KG1 (cell line): ENCODE measurements around the gene ACAP3.
A peak's percentile ranks its signal among the peaks of the same experiment; 100 is the strongest.

ENCODE experiments used
- DNase-seq: peaks from one replicate; lab custom pipeline; 2025; lab: John Stamatoyannopoulos, UW

Gene ACAP3

GRCh38 chr1:1285102-1285571 is 22.6 kb downstream of the ACAP3 start:
- no peak for DNase-seq

DNA sequence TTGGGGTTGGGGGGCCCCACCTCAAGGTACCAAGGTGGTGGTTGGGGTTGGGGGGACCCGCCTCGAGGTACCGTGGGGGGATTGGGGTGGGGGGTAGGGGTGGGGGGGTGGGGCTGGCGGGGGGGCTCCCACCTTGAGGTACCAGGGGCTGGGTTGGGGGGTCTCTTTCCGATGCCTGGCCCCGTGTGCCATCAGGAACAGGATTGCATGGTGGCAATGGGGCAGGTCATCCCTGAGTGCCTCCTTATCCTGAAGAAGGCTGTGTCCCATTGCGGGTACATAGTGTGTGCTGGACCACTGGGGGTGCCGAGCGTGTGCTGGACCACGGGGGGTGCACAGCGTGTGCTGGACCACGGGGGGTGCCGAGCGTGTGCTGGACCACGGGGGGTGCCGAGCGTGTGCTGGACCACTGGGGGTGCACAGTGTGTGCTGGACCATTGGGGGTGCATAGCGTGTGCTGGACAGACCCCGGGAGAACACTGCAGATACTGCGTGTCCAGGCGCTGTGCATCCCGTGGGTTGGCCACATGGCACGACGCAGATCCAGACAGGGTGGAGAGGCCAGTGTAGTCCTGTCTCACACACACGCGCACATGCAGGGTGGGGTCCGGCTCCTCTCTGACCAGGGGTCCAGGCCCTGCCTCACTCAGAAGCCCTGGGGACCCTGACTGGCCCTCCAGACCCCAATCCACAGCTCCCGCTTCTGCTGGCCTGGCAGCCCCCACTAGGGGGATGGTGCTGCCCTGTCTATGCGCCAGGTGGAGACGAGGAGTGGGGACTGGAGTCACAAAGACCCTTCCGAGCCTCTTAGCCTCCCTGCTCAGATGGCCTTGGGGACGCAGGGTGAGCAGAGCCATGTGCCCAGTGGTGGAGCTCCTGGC is 23.3 kb downstream of the ACAP3 start:
- DNase-seq = no peak

GRCh38 chr1:1283821-1284220 is 23.9 kb downstream of the ACAP3 start:
- no peak for DNase-seq

DNA sequence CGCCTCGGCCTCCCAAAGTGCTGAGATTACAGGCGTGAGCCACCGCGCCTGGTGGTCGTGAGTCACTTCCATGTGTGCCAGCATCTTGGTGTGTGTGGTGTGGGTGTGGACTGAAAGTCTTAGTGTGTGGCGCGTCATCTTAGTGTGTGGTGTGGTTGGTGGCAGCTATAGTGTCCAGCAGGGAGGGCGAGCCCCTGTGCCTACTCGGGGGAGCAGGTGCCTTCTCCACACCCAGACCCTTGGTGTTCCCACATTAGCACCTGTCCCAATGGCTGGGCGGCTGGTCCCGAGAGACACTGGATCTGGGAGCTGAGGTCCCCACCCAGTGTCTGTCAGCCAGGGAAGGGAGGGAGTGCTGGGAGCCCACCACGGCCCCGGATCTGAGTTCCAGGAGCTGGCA is 24.7 kb downstream of the ACAP3 start:
- DNase-seq = no peak

DNA sequence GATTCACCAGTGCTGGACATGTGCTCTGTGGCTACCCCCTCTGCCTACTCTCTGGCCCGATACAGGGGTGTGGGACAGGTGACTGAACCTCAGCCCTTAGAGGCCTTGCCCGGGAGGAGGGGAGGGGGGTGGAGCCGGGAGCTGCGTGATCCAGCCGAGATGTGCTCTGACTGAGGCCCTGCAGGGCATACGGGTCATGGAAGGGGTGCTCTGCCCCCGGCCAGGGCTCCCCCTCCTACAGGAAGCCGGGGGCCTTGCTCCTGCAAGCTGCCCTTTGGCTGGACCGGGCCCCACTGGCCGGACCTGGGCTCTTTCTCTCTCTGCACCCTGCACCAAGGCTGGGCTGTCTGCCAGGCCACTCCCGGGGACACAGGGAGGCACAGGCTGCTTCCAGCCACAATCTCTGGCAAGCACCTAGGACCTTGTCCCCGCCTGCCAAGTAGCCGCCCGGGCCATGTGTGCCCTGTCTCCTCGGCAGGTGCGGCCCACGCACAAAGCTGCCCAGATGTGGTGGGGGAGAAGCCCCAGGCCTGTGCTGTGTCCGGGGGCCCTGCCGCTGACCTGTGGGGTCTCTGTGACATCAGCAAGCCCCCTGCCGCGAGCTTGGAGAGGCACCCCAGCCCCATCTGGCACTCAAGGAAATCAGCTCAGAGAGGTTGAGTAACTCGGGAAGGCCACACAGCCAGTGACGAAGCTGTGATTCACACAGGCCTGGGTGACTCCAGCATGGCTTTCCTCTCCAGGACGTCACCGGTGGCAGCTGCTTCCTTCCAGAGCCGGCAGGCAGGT is 26.0 kb downstream of the ACAP3 start:
- no peak for DNase-seq

- no peak for DNase-seq
Measured at GRCh38 chr1:1280782-1281481, 26.8 kb downstream of the ACAP3 start.

DNA sequence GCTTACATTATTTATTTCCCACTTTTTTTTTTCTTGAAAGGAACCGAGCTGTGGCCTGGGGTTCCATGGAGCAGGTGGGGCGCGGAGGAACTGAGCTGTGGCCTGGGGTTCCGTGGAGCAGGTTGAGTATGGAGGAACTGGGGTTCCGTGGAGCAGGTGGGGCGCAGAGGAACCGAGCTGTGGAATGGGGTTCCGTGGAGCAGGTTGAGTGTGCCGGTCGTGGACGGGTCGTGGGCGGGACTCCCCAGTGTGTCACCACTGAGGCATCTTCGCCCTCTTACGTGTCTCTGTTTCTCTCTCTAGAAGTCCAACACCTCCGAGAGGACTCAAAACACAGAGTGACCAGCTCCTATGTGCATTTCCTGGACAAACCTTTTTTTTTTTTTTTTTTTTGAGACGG is 28.7 kb downstream of the ACAP3 start:
- no peak for DNase-seq

- no peak for DNase-seq
Measured at GRCh38 chr1:1278620-1279019, 29.1 kb downstream of the ACAP3 start.

- DNase-seq = no peak
Measured at GRCh38 chr1:1275836-1276235, 31.9 kb downstream of the ACAP3 start.

DNA sequence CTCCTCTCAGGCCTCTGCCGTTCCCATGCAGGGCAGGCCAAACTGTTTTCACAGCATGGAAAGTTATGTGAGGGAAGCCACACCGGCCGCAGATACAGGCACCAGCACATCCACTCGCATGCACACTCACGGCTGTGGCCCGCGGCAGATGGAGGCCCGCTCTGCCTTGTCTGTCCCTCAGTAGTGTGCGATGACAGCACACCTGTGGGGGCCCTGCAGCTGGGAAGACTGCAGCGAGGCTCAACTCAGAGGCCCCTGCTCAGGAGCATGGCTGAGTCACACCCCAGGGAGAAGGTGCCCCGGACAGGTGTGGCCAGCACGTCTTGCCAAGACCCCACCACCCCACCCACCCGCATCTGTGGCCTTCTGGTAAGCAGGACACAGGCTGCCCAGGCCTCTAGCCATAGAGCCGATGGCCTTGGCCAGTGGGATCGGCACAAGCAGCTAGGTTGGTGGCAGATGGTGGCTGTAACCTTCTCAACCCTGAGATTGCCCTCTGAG is 32.7 kb downstream of the ACAP3 start:
- no peak for DNase-seq

- DNase-seq = no peak
Measured at GRCh38 chr1:1274299-1274930, 33.3 kb downstream of the ACAP3 start.

DNA sequence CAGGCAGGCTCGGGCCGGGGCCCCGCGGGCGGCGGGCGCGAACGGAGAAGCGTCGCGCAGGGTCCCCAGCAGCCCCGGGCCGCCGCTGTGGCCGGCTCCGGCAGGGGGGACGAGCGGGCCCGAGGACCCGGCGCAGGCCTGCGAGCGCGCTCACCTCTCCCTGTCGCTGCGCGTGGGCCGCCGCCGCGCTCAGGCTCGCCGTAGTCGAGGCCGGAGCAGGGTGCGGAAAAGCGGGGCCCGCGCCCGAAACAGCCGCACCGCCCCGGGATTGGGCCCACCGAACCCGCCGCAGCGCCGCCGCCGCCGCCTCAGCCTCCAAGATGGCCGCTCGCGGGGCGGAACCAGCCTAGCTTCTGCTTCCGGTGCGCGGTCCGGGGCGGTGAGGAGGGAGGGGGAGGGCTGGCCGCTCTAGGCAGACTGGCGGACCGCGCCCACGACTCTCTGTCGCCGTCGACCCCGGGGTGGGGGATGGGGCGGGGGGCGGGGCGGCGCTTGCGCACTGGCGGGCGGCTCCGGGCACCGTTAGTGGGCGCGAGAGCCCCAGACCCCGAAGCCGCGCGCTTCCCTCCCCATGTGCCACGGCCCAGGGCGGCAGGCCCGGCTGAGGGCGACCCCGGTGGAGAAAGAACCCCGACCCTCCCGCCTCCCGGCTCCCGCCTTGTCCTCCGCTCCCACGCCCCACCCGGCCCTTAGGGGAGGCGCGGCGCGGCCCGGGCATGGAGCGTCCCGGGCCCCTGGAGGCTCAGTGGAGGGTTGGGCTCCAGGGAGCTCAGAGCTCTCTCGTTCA is 34.0 kb downstream of the ACAP3 start, which contains the start of gene UBE2J2:
Gene UBE2J2, minus strand, starts transcription at position 343 of the 787 bp plus-strand sequence. CDS start 5,862 bp downstream, outside the sequence.
- DNase-seq = peak; percentile 34

- DNase-seq = no peak
Measured at GRCh38 chr1:1273209-1273511, 34.6 kb downstream of the ACAP3 start.

DNA sequence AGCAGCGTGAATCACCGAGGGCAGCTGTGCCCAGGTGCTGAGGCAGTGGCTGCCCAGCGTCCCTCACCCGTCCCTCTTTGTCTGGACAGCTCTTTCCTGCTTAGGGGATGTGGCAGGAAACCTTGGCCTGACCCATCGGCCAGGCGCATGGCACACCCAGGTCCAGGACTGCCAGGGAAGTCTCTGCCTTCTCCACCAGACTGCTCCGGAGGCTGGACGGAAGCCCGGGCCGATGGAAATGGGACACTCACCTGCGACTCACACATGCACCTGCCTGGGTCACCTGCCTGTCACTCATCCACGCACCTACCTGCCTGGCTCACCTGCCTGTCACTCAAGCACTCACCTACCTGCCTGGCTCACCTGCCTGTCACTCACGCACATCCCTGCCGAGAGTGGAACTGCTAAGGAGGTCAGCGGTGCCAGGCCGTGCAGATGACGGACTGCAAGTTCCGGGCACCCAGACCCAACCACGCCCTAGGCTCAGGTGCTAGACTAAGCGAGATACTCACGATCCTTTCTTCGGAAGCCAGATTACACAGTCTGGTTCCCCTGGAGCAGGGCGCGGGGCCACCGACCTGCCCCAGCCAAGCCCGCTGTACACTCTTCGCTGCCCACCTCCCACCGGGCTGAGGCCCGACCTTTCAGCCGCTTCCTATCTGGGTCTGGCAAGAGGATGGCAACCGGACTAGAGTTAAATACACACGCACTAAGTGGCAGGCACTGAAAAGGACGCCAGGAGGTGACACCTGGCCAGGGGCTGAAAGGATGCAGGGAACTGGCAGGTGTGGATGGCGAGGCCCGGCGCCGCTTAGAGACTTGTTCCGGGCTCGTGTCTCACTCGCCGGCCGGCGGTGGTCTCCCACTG is 35.2 kb downstream of the ACAP3 start:
- no peak for DNase-seq

- DNase-seq = no peak
Measured at GRCh38 chr1:1270813-1271212, 36.9 kb downstream of the ACAP3 start.

DNA sequence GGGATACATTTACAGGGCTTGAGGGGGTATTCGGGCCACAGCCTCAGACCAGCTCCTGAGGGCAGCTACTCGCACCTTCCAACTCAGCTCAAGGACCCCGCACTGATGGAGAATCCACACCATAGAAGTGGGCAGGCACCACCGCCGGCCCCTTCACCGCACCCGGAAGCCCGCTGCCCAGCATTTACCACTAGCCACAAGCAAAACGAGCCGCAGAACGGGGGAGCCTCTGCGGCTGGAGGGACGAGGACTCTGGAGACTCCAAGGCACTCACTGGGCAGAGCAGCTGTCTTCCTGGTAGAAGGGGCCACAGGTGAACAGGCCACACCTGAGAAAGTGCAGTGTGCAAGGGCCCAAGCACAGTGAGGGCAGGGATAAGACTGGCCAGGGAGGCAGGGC is 39.4 kb downstream of the ACAP3 start:
- DNase-seq = no peak

GRCh38 chr1:1267488-1268283 is 40.0 kb downstream of the ACAP3 start:
- DNase-seq = no peak

GRCh38 chr1:1264868-1265272 is 42.9 kb downstream of the ACAP3 start:
- no peak for DNase-seq

DNA sequence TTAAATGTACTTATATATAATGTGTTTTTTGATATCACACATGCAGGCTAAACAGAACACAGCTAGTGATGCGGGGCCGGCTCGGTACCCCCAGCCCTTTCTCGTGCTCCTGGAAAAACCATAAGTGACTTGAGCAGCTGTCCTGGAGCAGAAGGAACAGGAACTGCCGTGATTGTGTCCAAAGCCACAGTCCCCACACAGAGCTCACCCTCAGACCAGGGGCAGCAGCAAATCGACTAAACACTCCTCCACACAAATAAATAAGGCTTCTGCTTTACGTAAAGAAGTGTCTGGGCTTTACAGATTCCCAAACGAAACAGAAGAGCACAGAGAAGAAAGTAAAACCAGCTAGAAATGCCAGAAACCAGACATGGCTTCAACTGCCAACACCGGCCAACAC is 43.7 kb downstream of the ACAP3 start:
- no peak for DNase-seq
